Thymus (tissue), 11 donors: ENCODE measurements around the gene CD200R1L. TPM values are rescaled to one million over a fixed set of nuclear protein-coding genes. Genes with fewer than 3 reads are reported as not detected.
A peak's percentile ranks its signal among the peaks of the same experiment; 100 is the strongest.

ENCODE experiments used
- DNase-seq, 9 donors: peaks; one replicate each; pipeline ENCODE4 v3.0.0-alpha.2; 2013; ENCODE audit warnings: low spot score in 9 of 9, low read depth in 6 of 9, missing footprints in 1 of 9
- H3K27ac ChIP-seq, 2 donors: one replicate each; pipeline ENCODE4 v1.5.1; 2013; ENCODE audit warnings: control low read depth in 1 of 2, low read depth in 1 of 2, low read length in 1 of 2, mild to moderate bottlenecking in 1 of 2, moderate library complexity in 1 of 2
- H3K27me3 ChIP-seq, 2 donors: one replicate each; pipeline ENCODE4 v1.5.1; 2013; ENCODE audit warnings: low read length in 1 of 2; ENCODE audit not compliant: control insufficient read depth in 2 of 2, insufficient read depth in 1 of 2
- H3K36me3 ChIP-seq, 2 donors: one replicate each; pipeline ENCODE4 v1.5.1; 2013; ENCODE audit warnings: low read length in 1 of 2, mild to moderate bottlenecking in 1 of 2, moderate library complexity in 1 of 2; ENCODE audit not compliant: control insufficient read depth in 2 of 2, insufficient read depth in 2 of 2
- H3K4me1 ChIP-seq, 2 donors: one replicate each; pipeline ENCODE4 v1.5.1; 2013; ENCODE audit warnings: low read length in 2 of 2; ENCODE audit not compliant: control insufficient read depth in 2 of 2, insufficient read depth in 2 of 2
- H3K4me3 ChIP-seq, 2 donors: one replicate each; pipeline ENCODE4 v1.5.1; 2013; ENCODE audit warnings: low read length in 2 of 2, control low read depth in 1 of 2, mild to moderate bottlenecking in 1 of 2
- H3K9me3 ChIP-seq, 2 donors: one replicate each; pipeline ENCODE4 v1.5.1; 2013; ENCODE audit warnings: low read length in 1 of 2, mild to moderate bottlenecking in 1 of 2; ENCODE audit not compliant: control insufficient read depth in 2 of 2, insufficient read depth in 1 of 2
- WGBS: extraction: QIAGEN DNeasy Blood & Tissue Kit; methylation state at CpG from one replicate; pipeline ENCODE4 v1.1.7; 2013; 5-methylcytosine and 5-hydroxymethylcytosine counted together
- polyA plus RNA-seq: library from polyadenylated mRNA; stranded (reverse); fragments of 200-250 nt; gene quantifications from one replicate; pipeline ENCODE4 v1.2.3, GENCODE V29; 2013
- total RNA-seq: library from RNA; stranded (reverse); fragments of 120-200 nt; gene quantifications from one replicate; pipeline ENCODE4 v1.2.4, GENCODE V29; 2013
- donor health status: healthy.

CD200R1L gene
- total and polyA plus RNA-seq, 2 donors = 0.05 TPM; not detected in 1

DNA sequence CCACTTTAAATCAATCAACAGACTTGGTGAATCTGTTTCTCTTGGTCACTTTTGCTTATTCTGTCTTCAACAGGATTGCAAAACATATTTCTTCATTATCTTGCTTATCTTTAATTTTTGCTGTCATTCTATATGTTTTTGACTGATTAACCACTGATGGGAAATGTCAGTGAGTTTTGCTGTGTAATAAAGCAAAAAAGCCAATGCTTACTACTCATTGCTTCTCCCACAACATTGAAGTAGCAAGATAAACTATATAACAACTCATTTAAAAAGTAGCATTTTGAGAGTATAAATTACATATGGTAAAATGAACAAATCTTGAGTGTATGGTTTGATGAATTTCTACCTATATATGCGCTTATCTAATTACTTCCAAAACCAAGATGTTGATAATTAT lies 892 bp downstream of the CD200R1L start:
- H3K4me3 ChIP-seq = no peak overlapping the region
- peaks cover 1 to 10% of the 10 kb centered on the region in 2 donors for H3K9me3 ChIP-seq
- WGBS = 97% methylated on average over 1 of the region's 1 CpG
- H3K27ac ChIP-seq = no peak overlapping the region
- no peaks in the 10 kb centered on the region for H3K27me3 ChIP-seq
- H3K36me3 ChIP-seq = no peaks in the 10 kb centered on the region
- DNase-seq = no peak
- no peaks in the 10 kb centered on the region for H3K4me1 ChIP-seq

DNA sequence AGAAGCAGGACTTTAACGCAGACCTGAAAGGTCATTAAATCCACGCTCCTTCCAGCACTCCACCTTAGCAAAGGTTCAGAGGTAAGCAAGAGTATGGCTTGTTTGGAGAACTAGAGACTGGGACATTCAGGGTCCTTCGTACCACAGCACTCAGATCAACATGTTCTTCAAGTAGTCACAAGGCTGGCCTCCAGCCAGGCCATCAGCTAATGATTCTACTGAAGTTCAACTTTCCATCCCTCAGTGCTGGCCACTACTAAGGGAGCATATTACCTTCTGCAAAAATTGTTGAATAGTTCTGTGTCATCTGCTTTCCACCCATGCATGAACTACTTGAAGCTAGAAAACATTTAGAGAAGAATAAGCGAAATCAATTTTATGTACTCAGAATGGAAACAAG lies 17.6 kb downstream of the CD200R1L start:
- no peaks in the 10 kb centered on the region for H3K27me3 ChIP-seq
- DNase-seq = no peak
- no peak overlapping the region for H3K4me3 ChIP-seq
- H3K36me3 ChIP-seq = no peaks in the 10 kb centered on the region
- H3K4me1 ChIP-seq = no peaks in the 10 kb centered on the region
- no peaks in the 10 kb centered on the region for H3K9me3 ChIP-seq
- H3K27ac ChIP-seq = no peak overlapping the region
- 96% methylated on average over 4 of the region's 4 CpGs for WGBS

DNA sequence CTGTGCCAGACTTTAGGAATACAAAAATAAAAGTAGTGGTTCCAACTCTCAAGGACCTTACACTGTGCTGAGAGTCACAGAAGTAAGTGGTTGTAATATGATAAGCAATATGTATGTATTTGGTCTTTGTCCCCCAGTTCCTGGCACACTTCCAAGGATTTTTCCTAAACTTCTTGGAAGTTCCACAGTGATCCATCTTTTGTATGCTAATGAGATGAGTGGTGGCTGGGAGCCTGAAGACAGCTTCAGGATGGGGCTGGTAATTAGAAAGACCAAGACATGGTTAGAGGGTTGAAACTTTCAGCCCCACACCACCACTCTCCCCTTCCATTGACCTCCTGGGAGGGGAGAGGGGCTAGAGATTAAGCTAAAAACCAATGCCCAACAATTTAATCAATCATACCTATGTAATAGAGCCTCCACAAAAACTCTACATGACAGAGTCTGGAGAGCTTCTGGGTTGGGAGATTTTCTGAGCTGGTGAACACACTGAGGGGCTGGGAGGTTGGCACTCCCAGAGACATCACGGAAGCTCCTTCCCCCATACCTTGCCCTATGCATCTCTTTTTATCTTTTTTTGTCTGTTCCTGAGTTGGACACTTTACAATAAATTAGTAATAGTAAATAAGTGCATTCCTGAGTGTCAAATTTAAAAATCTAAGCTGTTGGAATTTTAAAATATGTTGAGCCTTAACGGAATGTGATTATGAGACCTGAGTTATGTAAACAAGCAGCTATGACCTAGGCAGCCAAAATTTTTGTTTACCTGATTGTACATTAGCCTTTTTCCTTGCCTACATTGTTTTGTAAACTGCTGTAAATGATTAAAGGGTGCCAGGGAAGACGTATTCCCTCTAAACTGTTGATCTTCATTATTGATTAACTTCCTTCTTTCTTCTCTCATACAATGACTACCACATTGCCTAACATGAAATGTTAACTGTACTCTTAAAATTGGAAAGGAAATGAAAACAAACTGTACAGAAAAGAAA lies 24.3 kb downstream of the CD200R1L start:
- no peaks in the 10 kb centered on the region for H3K27me3 ChIP-seq
- no peaks in the 10 kb centered on the region for H3K36me3 ChIP-seq
- no peaks in the 10 kb centered on the region for H3K9me3 ChIP-seq
- no peaks in the 10 kb centered on the region for H3K4me1 ChIP-seq
- no peak overlapping the region for H3K4me3 ChIP-seq
- WGBS = 93% methylated on average over 3 of the region's 3 CpGs
- DNase-seq = no peak
- no peak overlapping the region for H3K27ac ChIP-seq

DNA sequence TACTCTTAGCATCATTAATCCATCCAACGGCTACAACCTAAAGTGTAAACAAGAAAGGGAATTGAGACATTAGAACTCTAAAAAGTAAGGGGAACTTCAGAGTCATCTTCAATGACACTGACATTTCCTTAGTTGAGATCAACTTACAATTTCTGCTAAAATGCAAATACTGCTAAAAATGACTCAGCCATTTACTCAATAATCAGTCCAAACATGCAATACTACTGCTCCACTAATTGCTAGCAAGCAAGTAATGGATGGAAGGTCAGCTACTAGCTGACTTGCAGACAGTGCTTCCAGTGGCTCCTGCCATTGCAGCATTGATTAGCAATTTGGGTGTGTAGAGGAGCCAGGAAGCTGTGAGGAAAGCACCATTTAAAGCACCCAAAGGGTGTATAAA lies 28.4 kb downstream of the CD200R1L start:
- Histone ChIP-seq H3K36me3 (no peaks in the 10 kb centered on the region), H3K4me1 (no peaks in the 10 kb centered on the region), H3K27ac (no peak overlapping the region), H3K27me3 (no peaks in the 10 kb centered on the region), H3K4me3 (no peak overlapping the region), H3K9me3 (no peaks in the 10 kb centered on the region)
- 89% methylated on average over 1 of the region's 1 CpG for WGBS
- no peak for DNase-seq

DNA sequence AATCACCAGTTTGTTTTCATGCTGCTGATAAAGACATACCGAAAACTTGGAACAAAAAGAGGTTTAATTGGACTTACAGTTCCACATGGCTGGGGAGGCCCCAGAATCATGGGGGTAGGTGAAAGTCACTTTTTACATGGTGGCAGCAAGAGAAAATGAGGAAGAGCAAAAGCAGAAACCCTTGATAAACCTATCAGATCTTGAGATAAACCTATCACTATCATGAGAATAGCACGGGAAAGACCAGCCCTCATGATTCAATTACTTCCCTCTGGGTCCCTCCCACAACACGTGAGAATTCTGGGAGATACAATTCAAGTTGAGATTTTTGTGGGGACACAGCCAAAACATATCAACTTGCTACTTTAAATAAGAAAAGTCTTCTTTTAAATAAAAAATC lies 28.9 kb downstream of the CD200R1L start:
- no peaks in the 10 kb centered on the region for H3K27me3 ChIP-seq
- H3K9me3 ChIP-seq = no peaks in the 10 kb centered on the region
- no peaks in the 10 kb centered on the region for H3K4me1 ChIP-seq
- no peaks in the 10 kb centered on the region for H3K36me3 ChIP-seq
- no peak for DNase-seq
- H3K4me3 ChIP-seq = no peak overlapping the region
- H3K27ac ChIP-seq = no peak overlapping the region
- 46% methylated on average over 3 of the region's 3 CpGs for WGBS

DNA sequence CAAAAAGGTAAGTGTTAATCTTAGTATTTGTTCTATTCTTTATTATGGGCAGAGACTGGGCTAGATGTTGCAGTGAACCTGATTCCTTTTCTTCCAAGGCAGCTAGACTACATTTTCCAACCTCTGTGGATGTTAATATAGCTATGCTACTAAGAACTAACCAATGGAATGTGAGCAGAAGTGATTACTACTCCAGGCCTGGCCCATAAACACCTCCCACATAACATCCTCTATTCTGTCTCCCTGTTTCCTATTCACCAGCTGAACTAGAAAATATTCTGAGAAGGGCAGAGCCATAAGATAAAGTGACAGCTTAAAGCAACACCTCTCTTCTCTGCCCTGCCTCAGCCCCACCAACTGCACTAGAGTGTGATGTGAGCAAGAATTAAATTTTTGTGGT lies 29.4 kb downstream of the CD200R1L start:
- Histone ChIP-seq H3K4me3 (no peak overlapping the region), H3K36me3 (no peaks in the 10 kb centered on the region)

DNA sequence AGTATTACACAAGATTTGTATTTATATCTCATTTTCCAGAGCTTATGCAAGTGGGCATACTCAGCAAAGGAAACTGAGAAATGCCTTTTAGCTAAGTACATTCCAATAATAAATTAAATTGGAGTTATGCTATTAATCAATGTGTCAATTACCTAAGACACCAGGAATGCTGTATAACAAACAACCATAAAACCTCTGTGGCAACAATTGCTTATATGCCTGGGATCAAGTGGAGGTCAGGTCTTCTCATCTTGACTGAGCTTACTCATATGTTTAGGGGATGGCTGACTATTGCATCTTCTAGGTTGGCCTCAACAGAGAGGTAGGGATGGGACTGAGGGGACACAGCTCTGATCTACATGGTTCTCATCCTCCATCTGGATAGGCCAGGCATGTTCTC lies 30.7 kb downstream of the CD200R1L start:
- no peak for DNase-seq
- H3K27me3 ChIP-seq = no peaks in the 10 kb centered on the region

More for the DNA sequence above, 29.4 kb downstream of the CD200R1L start:
- Histone ChIP-seq H3K9me3 (no peaks in the 10 kb centered on the region), H3K27me3 (no peaks in the 10 kb centered on the region), H3K4me1 (no peaks in the 10 kb centered on the region), H3K27ac (no peak overlapping the region)
- DNase-seq = no peak

DNA sequence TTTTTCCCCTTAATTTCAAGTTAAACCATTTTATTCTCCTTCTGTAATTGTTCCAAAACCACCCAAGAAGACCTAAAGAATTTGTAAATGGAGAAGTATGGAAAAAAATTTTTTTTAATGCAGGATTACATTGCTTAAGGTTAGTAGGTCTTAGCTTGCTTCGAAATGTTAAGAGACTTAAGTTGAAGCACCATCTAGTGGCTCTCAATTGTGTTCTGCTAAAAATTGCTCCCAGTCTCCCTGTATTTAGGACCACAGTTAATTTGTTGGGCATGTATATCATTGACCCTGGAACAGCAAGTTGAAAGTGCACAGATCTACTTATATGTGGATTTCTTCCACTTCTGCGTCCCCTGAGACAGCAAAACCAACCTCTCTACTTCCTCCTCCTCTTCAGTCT lies 32.4 kb downstream of the CD200R1L start:
- 66% methylated on average over 2 of the region's 2 CpGs for WGBS

More for the DNA sequence above, 30.7 kb downstream of the CD200R1L start:
- no peaks in the 10 kb centered on the region for H3K36me3 ChIP-seq
- no peaks in the 10 kb centered on the region for H3K4me1 ChIP-seq
- H3K9me3 ChIP-seq = no peaks in the 10 kb centered on the region
- H3K27ac ChIP-seq = no peak overlapping the region
- H3K4me3 ChIP-seq = no peak overlapping the region

DNA sequence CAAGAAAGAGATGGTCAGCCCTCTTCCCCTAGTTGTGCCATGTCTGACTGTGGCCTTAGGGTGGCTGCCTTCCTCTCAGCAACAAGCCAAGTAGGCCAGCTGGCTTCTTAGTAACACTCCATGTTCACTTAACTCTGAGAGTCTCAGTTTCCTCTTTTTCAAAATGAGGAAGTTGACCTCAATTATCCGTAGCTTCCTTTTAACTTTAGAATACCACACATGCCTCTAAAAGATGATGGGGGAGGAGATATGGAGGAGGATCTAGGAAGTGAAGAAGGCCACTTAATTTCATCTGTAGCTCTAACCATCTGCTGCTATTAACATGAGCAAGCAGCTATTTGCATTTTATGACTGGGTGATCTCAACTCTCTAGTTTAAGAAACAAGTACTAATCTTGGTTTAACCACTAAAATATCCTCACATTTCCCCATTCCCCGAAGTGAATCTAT lies 32.9 kb downstream of the CD200R1L start:
- Histone ChIP-seq H3K4me3 (no peak overlapping the region), H3K4me1 (no peaks in the 10 kb centered on the region), H3K27me3 (no peaks in the 10 kb centered on the region), H3K9me3 (no peaks in the 10 kb centered on the region), H3K36me3 (no peaks in the 10 kb centered on the region), H3K27ac (no peak overlapping the region)
- 9% methylated on average over 2 of the region's 2 CpGs for WGBS
- peak in 1 of 9 donors; percentile 23 for DNase-seq

More for the DNA sequence above, 32.4 kb downstream of the CD200R1L start:
- Histone ChIP-seq H3K4me1 (no peaks in the 10 kb centered on the region), H3K27ac (no peak overlapping the region), H3K9me3 (no peaks in the 10 kb centered on the region), H3K4me3 (no peak overlapping the region), H3K27me3 (no peaks in the 10 kb centered on the region), H3K36me3 (no peaks in the 10 kb centered on the region)
- DNase-seq = peak in 1 of 9 donors; percentile 34
